Activated CD4-positive, CD25-positive, alpha-beta regulatory T cell treated with anti-CD3 and anti-CD28 coated beads, Interleukin-2, amount 50 U/mL, for 72 hours (primary cell): ENCODE measurements around the gene TH.

ENCODE experiments used
- DNase-seq: peaks from one replicate; pipeline ENCODE4 v3.0.0; 2021

Gene TH

DNA sequence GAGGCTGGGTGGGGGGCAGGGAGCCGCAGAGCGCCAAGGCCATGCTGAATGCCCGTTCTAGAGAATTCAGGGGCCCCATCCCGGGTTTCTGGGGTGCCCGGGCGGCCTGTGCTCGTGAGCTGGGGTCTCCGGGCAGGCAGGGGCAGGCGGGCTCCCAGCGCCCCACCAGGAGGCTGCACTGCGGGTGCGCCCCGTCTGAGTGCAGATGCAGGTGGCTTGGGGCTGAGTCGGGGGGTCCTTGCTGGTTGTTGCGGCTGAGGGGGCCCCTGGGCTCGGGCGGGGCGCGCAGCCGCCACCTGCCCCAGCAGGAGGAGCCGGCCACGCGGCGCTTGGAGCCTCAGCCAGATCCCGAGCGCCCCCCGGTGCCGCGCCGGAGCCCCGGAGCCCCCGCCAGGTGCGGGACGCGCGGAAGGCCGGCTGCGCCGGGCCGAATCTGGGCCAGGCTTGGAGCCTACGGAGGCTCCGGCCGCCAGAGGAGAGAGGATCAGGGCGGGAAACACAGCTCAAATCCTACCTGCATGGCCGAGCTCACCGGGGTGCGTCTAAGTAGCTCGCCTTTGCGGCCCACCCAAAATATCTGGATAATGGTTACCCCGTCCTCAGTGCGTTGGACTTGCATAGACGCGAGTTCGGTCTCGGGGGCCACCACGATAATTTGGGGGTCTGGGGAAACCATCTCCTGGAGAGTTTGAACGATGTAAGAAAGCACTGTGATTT is 31.8 kb downstream of the TH start:
- no peak for DNase-seq

DNA sequence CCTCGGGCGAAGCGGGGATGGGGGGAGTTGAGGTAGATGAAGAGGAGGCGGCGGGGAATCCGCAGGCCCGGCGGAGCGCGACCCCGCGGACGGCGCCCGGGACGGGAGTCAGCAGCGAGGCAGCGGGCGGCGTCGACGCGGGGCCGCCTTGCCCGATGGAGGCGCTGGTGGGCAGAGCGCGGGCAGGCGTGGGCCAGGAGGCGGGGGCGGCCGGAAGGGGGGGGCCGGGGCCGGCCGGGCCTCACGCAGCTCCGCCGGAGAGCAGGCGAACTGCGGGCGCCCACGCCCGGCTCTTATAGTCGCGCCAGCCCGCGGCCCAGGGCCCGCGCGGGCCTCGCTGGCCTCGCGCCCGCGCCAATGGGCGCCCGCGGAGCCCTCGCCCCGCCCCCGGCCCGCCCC is 32.5 kb downstream of the TH start, which contains the start of gene IGF2:
TSS of gene IGF2 (minus strand) at position 267 of the 399 bp plus-strand sequence. CDS start 3,866 bp downstream, outside the sequence.
- DNase-seq = no peak

GRCh38 chr11:2138431-2139122 is 33.0 kb downstream of the TH start:
- DNase-seq = no peak

- no peak for DNase-seq
Measured at GRCh38 chr11:2138068-2138430, 33.6 kb downstream of the TH start.

- DNase-seq = no peak
Measured at GRCh38 chr11:2137202-2138067, 34.2 kb downstream of the TH start.

GRCh38 chr11:2136952-2137201 is 34.7 kb downstream of the TH start:
- no peak for DNase-seq

- DNase-seq = no peak
Measured at GRCh38 chr11:2136209-2136951, 35.2 kb downstream of the TH start.

DNA sequence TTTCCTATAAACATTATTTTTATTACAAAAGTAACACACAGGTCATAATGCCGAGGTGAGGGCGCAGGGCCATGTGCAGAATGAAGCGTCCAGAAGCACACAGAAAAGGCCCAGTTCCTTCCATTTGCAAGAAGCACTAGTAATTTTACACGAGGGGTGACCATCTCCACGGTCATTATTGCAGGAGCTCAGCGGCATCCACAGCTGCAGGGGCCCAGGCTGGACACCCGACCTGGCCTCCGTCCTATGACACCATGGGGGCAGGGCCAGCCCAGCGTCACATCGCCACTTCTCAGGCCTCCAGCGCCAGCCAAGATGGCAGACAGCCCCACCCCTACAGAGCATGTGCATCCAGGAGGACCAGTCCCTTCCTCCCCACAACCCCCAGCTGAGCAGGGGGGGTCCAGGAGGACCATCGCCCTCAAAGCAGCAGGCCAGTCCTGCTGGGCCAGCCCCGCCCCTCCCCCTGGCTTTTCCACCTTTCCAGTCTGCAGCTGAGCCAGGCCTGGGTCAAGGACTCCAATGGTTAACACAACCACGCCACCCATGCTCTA is 35.9 kb downstream of the TH start:
- no peak for DNase-seq

DNA sequence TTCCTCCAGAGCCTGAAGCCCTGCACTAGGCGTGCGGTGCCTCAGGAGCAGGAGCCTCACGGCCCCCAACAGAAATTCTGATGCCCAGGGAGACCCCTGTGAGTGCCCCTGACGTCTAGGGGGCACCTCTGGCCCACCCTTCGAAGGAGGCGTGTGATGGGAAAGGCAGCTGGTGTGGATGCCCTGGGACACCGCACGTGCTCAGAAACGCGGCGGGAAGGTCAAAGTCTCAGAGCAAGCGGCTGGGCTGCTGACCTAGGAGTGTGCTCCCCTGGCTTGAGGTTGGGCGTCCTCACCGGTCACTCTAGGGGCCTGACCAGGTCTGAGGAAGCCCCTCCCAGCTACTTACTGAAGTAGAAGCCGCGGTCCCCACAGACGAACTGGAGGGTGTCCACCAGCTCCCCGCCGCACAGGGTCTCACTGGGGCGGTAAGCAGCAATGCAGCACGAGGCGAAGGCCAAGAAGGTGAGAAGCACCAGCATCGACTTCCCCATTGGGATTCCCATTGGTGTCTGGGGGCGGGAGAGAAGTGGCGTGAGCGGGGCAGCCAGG is 36.5 kb downstream of the TH start:
- DNase-seq = no peak

DNA sequence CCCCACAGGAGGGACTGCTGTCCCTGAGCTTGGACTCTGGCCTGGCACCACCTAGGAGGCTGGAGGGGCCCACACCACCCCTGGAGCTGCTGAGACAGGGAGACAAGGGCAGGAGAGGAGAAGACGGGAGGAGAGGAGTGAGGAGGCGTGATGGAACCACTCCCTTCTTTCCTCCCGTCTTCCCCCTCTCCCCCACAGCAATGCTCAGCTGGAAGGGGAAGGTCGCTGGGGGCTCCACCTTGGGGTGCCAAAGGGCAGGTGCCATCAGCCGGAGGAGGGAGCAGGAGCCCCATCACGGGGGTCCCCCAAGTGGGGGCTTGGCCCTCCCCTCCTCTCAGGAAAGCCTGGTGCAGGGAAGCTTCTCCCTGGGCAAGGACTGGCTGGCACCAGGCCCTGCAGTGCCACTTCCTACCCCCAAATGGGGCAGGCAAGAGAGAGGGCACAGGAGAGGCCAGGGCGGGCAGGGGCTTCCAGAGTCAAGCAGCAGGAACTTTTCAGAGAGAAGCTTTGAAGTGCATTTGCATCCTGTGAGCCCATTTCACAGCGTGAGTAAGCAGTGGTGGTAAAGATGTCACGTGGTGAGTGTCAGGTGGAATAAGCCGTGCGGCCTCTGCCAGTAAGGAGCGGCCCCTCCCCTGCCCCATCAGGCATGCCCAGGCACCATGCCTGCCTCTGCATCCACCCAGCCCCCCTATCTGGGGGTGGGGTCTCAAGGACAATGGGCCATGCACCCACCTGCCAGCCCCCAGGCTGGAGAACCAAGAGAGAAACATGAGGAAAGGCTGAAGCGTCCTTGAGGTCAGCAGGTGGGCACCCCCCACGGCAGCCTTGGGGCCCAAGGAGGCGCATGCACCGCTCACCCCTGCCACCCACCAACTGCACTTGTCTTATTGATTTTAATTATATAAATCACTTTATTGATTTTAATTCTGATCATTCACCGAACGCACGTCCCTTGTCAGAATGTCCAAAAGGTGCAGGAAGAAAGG is 37.3 kb downstream of the TH start:
- DNase-seq = no peak

DNA sequence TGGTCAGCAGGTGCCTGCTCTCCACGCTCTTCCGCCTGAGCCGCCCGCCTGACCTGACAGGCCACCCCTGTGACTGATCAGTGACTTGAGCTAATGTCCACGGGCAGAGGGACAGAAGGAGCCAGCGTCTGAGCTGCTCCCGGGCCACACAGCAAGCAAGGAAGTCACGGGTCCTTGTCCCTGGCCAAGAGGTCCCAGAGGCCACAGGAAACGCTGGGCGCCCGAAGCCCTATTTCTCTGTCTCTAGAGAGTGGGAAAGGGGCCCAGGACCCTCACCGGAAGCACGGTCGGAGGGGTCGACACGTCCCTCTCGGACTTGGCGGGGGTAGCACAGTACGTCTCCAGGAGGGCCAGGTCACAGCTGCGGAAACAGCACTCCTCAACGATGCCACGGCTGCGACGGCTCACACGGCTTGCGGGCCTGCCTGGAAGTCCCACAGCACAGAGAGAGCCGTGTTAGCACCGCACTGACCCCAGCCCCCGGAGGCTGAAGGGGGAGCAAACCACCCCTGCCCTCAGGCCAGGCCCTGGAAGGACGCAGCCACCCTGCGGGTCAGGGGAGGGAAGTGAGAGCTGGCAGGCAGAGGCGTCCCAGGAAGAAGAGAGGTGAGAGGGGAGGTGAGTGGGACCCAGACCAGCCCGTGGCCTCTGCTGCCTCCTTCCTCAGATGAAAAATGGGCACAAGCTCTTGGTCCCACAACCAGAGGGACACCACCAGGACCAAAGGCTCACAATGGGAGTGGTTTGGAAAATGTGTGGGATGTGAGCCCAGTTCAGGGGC is 38.2 kb downstream of the TH start:
- DNase-seq = no peak

DNA sequence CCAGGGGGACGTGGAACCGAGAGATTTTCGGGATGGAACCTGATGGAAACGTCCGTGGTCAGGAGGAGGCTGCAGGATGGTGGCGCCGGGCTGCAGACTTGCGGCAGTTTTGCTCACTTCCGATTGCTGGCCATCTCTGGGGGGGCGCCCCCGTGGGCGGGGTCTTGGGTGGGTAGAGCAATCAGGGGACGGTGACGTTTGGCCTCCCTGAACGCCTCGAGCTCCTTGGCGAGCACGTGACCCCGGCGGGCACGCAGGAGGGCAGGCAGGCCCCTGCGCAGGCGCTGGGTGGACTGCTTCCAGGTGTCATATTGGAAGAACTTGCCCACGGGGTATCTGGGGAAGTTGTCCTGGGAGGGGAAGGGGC is 38.8 kb downstream of the TH start:
- DNase-seq = no peak

DNA sequence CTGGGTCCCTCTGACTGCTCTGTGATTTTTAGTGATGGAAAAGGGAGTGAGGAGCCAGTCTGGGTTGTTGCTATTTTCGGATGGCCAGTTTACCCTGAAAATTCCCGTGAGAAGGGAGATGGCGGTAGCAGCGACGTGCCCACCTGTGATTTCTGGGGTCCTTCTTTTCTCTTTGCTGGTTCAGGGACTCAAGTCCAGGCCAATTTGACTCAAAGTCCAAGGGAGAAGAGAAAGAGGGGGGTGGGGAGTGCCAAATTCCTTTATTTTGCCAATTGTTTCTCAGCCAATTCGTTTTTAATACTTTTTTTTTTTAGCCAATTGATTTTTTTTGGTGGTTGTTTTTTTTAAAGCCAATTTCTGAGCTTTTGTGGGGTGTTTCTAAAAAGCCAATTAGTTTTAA is 39.4 kb downstream of the TH start:
- no peak for DNase-seq

DNA sequence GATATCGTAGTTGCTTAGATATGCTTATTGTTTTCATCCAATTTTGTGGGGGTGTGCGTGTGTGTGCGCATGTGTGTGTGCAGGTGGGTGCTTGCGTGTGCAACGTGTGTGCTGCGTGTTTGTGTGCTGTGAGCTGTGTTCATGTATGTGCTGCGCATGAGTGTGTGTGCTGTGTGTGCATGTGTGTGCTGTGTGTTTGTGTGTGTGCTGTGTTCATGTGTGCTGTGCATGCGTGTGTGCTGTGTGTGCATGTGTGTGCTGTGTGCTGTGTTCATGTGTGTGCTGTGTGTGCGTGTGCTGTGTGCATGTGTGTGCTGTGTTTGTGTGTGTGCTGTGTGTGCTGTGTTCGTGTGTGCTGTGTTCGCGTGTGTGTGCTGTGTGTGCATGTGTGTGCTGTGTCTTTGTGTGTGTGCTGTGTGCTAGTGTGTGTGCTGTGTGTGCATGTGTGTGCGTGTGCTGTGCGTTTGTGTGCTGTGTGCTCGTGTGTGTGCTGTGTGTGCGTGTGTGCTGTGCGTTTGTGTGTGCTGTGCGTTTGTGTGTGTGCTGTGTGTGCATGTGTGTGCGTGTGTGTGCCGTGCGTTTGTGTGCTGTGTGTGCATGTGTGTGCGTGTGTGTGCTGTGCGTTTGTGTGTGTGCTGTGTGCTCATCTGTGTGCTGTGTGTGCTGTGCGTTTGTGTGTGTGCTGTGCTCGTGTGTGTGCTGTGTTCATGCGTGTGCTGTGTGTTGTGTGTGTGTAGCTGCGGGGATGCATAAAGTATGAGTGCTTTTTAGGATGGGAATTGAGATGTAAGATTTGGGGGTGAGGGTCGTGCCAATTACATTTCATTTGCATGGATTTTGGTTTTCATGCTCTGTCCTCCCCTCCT is 40.0 kb downstream of the TH start:
- no peak for DNase-seq

GRCh38 chr11:2130881-2131352 is 40.7 kb downstream of the TH start:
- DNase-seq = no peak

DNA sequence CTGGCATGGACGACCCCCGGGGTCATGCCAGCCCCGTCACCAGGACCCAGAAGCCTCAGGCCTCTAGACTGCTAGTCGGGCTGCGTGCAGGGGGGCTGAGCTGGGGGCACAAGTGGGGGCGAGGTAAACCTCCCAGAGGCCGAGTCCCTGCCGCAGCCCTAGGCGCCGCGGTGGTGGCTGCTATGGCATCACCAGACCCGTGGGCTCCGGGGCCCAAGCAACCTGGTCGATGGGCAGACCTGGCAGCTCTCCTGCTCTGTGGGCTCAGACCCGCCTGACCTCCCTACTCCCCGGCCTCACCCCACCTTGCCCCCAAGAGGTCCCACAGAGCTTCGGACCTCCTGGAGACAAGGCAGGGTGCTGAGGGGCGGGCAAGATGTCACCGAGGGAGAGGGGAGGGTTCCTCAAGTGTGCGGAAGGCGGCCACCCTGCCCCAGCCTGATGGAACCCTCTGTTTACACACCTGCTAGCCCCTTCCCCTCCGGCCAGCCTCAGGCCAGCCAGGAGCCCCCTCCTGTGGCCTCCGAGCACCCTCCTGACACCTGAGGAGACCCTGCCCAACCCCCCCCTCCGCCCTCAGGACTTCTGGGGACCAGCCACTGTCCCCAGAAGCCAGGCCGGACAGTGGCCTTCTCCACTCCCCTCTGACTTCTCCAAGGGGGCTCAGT is 41.8 kb downstream of the TH start:
- DNase-seq = no peak

- DNase-seq = no peak
Measured at GRCh38 chr11:2129308-2129698, 42.3 kb downstream of the TH start.

- DNase-seq = no peak
Measured at GRCh38 chr11:2128511-2129307, 42.9 kb downstream of the TH start.
